ENCODE data around the gene KPNA6. TPM values are rescaled to one million over a fixed set of nuclear protein-coding genes. Genes with fewer than 3 reads are reported as not detected.

KPNA6 gene
- total RNA-seq, 3 donors from 2014 or later (not counting 1 experiment from before 2014, with no cell fraction given): 48.6 to 59.0 (median 52.8) TPM

- H3K36me3 ChIP-seq (ENCODE audit: control insufficient read depth, insufficient read depth, low read length): peaks cover 54% of the 10 kb centered on the region
- Mint-ChIP-seq H3K27me3 (ENCODE audit: low read depth in 2 of 2) (no peaks in the 10 kb centered on the region), H3K4me1 (peaks cover 0 to 5% of the 10 kb centered on the region in 2 donors), H3K9me3 (no peaks in the 10 kb centered on the region), H3K36me3 (peaks cover 16% of the 10 kb centered on the region), H3K4me3 (no peak overlapping the region), H3K27ac (no peak overlapping the region)
- TF ChIP-seq CTCF (IDR thresholded peaks at IDR 0.05): no peak
- intact Hi-C loops (cut with micrococcal nuclease): no loop called here
- H3K27ac ChIP-seq (ENCODE audit: low read length): no peak overlapping the region
- H3K4me1 ChIP-seq (ENCODE audit: control insufficient read depth, insufficient read depth, low read length): no peaks in the 10 kb centered on the region
- ATAC-seq (no peak), DNase-seq (no peak)
- no peaks in the 10 kb centered on the region for H3K27me3 ChIP-seq (ENCODE audit: control insufficient read depth, insufficient read depth, low read length)
- H3K9me3 ChIP-seq (ENCODE audit: control insufficient read depth, insufficient read depth, low read length): no peaks in the 10 kb centered on the region
- H3K4me3 ChIP-seq (ENCODE audit: low read length): no peak overlapping the region
- WGBS (ENCODE audit: insufficient coverage): 96% methylated on average over 3 of the region's 4 CpGs
Observed at GRCh38 chr1:32170991-32171390, 63.1 kb downstream of the KPNA6 start.

GRCh38 chr1:32172621-32173245 lies 64.9 kb downstream of the KPNA6 start:
- TF ChIP-seq CTCF (IDR thresholded peaks at IDR 0.05): no peak
- H3K27ac ChIP-seq (ENCODE audit: low read length): no peak overlapping the region
- H3K4me1 Mint-ChIP-seq: peaks cover 0 to 5% of the 10 kb centered on the region in 2 donors
- peaks cover 43% of the 10 kb centered on the region for H3K36me3 ChIP-seq (ENCODE audit: control insufficient read depth, insufficient read depth, low read length)
- H3K27me3 Mint-ChIP-seq (ENCODE audit: low read depth in 2 of 2): no peaks in the 10 kb centered on the region
- H3K4me3 ChIP-seq (ENCODE audit: low read length): no peak overlapping the region
- DNase-seq (no peak), ATAC-seq (no peak)
- H3K27me3 ChIP-seq (ENCODE audit: control insufficient read depth, insufficient read depth, low read length): no peaks in the 10 kb centered on the region
- H3K36me3 Mint-ChIP-seq: peaks cover 9% of the 10 kb centered on the region
- no peaks in the 10 kb centered on the region for H3K9me3 ChIP-seq (ENCODE audit: control insufficient read depth, insufficient read depth, low read length)
- no peak overlapping the region for H3K27ac Mint-ChIP-seq
- WGBS (ENCODE audit: insufficient coverage): 90% methylated on average over 1 of the region's 1 CpG
- no peak overlapping the region for H3K4me3 Mint-ChIP-seq
- no peaks in the 10 kb centered on the region for H3K9me3 Mint-ChIP-seq
- intact Hi-C loops (cut with micrococcal nuclease): no loop called here
- H3K4me1 ChIP-seq (ENCODE audit: control insufficient read depth, insufficient read depth, low read length): no peaks in the 10 kb centered on the region

- ATAC-seq: no peak
- Mint-ChIP-seq H3K27me3 (ENCODE audit: low read depth in 2 of 2) (no peaks in the 10 kb centered on the region), H3K27ac (peak overlapping the region; percentile 95 to 98), H3K4me3 (peak overlapping the region; percentile 95), H3K36me3 (no peaks in the 10 kb centered on the region), H3K4me1 (peaks cover 33 to 35% of the 10 kb centered on the region in 2 donors), H3K9me3 (no peaks in the 10 kb centered on the region)
- H3K27me3 ChIP-seq (ENCODE audit: control insufficient read depth, insufficient read depth, low read length): no peaks in the 10 kb centered on the region
- no peak for TF ChIP-seq CTCF (IDR thresholded peaks at IDR 0.05)
- peak overlapping the region; percentile 80 for H3K27ac ChIP-seq (ENCODE audit: low read length)
- peaks cover under 1% of the 10 kb centered on the region for H3K36me3 ChIP-seq (ENCODE audit: control insufficient read depth, insufficient read depth, low read length)
- intact Hi-C loops (cut with micrococcal nuclease): loop anchor here (1.0 to 5.0 kb wide), 3 partner anchors 23 to 71 kb away; partner anchors contain the start of genes EIF3I, KPNA6 and TMEM234
- no peak for DNase-seq
- 91% methylated on average over 5 of the region's 7 CpGs for WGBS (ENCODE audit: insufficient coverage)
- no peaks in the 10 kb centered on the region for H3K9me3 ChIP-seq (ENCODE audit: control insufficient read depth, insufficient read depth, low read length)
- peaks cover 28% of the 10 kb centered on the region for H3K4me1 ChIP-seq (ENCODE audit: control insufficient read depth, insufficient read depth, low read length)
- H3K4me3 ChIP-seq (ENCODE audit: low read length): no peak overlapping the region
Observed at GRCh38 chr1:32178380-32179192, 70.7 kb downstream of the KPNA6 start.

Data from natural killer cell (primary cell).